Activated CD4-positive, alpha-beta T cell treated with anti-CD3 and anti-CD28 coated beads for 1 hour (primary cell): ENCODE data around the gene SH2D3A.
A peak's percentile ranks its signal among the peaks of the same experiment; 100 is the strongest.
"Not testable (repeated sequence)": the region's sequence is repeated elsewhere in the genome, so short reads cannot be mapped to it uniquely, and the experiment has no call there.

ENCODE experiments used
- DNase-seq: peaks from one replicate; pipeline ENCODE4 v3.0.0-alpha.2; 2020

The SH2D3A gene

GRCh38 chr19:6787393-6787792 is 20.2 kb upstream of the SH2D3A start:
- DNase-seq = no peak

DNA sequence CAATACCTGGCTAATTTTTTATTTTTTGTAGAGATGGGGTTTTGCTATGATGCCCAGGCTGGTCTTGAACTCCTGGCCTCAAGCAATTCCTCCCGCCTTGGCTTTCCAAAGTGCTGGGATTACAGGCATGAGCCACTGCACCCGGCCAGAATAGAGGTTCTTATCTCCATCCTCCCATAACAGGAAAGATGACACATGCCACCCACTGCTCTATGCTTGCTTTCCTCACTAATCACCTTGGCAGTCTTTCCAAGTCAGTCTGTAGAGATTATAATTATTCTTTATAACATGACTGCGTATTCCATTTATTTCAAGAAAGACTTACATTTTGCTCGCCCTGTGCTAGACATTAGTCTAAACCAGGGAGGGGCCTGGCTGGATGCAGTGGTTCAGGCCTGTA is 12.0 kb upstream of the SH2D3A start:
- DNase-seq = no peak

GRCh38 chr19:6778386-6778785 is 11.2 kb upstream of the SH2D3A start:
- DNase-seq = no peak

GRCh38 chr19:6777434-6777833 is 10.2 kb upstream of the SH2D3A start:
- DNase-seq = no peak

DNA sequence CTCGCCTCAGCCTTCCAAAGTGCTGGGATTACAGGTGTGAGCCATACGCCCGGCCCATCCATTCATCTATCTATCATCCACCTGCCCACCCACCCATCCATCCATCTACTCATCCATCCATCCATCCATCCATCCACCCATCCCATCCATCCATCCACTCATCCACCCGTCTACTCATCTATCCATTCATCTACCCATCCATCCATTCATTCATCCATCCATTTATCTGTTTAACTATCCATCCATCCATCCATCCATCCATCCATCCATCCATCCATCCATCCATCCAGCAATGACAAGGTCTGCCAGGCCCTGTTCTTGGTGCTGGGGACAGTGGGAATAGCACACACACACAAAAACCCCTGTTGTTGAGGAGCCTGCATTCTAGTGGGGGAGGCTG is 9.8 kb upstream of the SH2D3A start:
- no peak for DNase-seq

- not testable (repeated sequence) for DNase-seq
These were observed 8.8 kb upstream of the SH2D3A start for GRCh38 chr19:6776045-6776444.

- no peak for DNase-seq
These were observed 7.8 kb upstream of the SH2D3A start for GRCh38 chr19:6774821-6775707.

- no peak for DNase-seq
These were observed 6.2 kb upstream of the SH2D3A start for GRCh38 chr19:6773323-6773931.

GRCh38 chr19:6772866-6773322 is 5.7 kb upstream of the SH2D3A start:
- DNase-seq = no peak

DNA sequence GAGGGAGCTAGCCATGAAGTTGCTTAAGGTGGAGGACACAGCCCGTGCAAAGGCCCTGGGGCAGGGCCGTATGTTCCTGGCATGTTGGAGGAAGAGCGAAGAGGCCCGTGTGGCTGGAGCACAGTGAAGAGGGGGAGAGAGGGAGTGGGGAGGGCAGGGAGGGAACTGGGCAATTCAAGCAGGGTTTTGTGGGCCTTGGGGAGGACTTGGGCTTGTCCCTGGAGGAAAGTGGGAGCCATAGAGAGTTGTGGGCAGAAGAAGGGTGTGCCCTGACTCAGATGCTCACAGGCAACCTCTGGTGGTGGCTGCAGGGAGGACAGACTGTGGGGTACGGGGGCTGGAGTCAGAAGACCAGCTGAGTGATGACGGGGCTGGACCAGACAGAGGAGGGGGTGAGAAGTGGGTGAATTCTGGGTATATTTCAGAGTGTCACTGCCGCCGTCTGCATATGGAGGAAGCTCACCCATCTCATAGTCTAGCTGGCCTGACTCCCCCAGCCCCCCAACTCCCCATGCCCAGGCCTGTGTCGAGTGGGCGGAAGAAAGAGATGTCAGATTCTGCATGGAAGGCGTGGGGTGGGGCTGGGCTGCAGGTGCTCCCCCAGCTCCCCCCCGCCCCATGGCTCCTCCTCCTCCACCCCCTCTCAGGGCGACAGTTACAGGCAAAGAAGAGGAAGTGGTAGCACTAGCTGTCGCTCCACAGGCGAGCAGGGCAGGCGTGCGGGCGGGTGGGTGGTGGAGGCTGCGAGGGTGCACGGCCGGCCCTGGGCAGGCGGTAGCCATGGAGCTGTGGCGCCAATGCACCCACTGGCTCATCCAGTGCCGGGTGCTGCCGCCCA is 5.0 kb upstream of the SH2D3A start, which contains the start of gene VAV1:
Gene VAV1, plus strand, starts transcription at position 681 of the 838 bp plus-strand sequence. Its CDS starts 100 bp downstream, at position 781.
- DNase-seq = peak; percentile 67

DNA sequence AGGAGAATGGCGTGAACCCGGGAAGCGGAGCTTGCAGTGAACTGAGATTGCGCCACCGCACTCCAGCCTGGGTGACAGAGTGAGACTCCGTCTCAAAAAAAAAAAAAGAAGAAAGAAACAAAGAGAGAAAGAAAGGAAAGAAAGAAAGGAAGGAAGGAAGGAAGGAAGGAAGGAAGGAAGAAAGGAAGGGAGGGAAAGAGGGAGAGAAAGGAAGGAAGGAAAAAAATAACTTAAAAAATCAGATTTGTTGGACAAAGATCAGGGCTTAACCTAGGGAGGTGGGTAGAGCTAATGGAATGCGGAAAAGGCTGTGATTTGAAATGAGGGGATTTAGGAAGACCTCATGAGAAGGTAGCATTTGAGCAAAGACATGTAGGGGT is 4.4 kb upstream of the SH2D3A start:
- DNase-seq = not testable (repeated sequence)

DNA sequence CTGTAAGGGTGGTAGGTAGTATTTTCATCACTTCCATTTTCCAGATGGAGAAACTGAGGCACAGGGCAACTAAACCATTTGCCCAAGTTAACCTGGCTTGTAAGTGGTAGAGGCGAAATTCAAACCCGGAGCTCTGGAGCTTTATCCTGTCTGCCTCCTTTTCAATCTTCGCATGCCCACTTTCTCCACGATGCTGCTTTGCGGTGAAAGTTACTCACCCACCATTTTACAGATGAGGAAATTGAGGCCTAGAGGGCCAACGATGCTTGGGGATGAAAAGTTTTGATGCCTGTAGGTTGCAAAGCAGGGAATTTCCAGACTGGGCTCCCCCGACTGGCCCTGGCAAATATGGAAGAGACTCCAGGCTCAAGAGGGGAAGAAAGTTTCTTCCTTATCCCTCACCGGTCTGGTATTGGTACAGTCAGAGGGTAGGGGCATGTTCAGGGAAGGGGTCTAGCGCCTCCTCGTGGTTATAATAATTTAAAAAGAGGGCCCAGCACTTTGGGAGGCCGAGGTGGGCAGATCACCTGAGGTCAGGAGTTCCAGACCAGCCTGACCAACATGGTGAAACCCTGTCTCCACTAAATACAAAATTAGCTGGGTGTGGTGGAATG is 1.9 kb upstream of the SH2D3A start:
- DNase-seq = no peak

GRCh38 chr19:6768236-6768785 is 1.1 kb upstream of the SH2D3A start:
- DNase-seq = no peak

GRCh38 chr19:6767081-6767356 is 216 bp downstream of the SH2D3A start:
- DNase-seq = no peak

DNA sequence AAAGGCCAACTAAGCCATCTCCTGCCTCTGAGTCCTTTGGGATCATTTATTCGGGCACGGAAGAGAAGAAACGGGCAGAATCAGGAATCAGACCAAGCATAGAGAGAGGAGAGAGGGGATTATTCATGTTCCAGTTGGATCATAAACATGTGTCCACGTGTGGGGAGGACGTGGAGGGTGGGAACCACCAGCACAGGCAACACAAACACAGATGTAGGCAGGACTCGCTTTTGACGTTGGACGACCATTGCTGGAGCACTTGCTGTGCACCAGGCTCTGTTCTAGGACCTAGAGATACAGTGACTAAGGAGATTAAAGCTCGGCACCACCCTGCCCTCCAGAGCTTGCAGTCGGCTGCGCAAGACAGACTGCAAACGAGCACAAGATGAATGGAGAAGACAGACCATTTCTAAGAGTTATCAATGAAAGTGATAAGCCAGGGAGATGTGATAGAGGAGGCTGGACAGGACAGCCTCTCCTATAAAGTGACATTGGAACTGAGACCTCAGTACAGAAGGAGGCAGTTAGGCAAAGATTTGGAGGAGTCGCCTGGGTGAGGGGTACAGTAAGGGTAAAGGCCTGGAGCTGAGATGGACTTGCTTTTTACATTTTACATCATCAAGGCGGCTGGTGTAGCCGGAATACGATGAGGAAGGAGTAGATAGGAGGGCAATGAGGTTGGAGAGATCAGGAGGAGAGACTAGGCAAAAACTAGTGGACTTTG is 716 bp downstream of the SH2D3A start:
- DNase-seq = no peak

DNA sequence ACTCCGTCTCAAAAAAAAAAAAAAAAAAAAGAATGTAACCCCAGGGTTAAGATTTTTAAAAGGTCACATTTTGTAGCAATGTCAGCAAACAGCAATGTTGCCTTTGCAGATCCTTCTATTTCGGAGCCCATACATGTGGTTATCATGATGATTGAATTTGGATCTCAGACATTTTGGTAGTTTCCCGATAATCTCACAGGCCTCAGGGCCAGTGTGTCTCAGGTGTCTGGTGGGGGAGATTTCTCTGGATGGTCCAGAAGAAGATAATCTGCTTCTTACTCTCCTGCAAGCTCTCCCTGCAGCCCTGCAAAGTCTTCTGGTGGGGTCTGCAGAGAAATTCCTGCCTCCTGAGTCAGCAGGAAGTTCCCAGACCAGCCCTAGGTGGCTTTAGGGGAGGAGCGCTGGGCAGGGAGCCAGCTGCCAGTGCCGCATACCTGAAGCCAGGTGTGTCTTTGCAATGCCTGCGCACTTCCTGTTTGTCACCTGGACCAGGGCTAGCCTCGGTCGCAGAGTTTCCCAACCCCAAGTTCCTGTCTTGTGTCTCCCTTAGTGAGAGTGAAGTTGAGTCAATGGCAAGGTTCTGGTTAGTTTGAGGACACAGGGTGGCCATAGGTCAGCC is 1.4 kb downstream of the SH2D3A start:
- DNase-seq = no peak

DNA sequence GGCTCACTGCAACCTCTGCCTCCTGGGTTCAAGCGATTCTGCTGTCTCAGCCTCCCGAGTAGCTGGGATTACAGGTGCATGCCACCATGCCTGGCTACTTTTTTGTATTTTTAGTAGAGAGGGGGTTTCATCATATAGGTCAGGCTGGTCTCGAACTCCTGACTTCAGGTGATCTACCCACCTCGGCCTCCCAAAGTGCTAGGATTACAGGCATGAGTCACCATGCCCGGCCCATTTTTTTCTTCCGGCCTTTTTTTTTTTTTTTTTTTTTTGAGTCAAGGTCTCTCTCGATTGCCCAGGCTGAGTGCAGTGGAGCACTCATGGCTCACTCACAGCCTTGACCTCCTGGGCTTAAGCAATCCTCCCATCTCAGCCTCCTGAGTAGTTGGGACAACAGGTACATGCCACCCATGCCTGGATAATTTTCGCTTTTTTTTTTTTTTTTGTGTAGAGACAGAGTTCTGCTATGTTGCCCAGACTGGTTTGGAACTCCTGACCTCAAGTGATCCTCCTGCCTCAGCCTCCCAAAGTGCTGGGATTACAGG is 4.9 kb downstream of the SH2D3A start:
- not testable (repeated sequence) for DNase-seq

GRCh38 chr19:6761053-6761676 is 6.1 kb downstream of the SH2D3A start:
- DNase-seq = no peak

GRCh38 chr19:6760606-6761005 is 6.6 kb downstream of the SH2D3A start:
- no peak for DNase-seq

DNA sequence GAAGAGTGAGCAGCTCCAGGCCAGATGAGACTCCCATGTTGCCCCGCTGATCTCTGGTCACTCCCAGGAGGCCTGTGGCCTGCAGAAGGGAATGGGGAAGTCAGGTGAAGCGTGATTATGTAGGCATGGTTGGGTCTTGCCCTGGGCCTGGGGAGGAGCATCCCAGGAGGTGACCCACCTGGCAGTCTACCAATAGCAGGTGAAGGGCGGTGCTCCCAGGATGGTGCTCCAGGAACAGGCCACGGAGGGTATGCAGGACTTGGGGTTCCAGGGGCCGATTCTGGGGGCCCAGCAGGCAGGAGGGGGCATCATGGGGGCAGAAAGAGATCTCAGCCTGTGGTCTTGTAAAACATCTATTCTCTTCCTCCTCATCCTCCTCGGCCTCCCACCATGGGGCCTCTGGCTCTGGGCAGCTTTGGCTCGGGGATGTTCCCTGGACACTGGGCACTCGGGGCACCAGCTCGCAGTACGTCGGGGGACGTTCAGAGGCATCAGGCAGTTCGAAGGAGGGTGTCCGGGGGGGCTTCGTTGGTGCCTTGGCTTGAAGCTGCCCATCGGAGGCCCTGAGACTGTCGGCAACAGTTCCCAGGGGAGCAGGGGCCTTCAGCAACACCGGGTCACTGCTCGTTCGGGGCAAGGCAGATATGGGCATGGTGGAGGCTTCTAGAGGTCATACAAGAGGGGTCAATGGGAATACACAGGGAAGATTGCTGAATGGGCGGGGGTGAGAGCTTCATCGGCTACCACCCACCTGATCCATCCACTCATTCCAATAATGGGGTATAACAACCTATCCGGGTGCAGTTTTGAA is 12.4 kb downstream of the SH2D3A start:
- no peak for DNase-seq
